Omental fat pad (tissue), 4 donors: ENCODE data around the gene SEMA5A. TPM values are rescaled to one million over a fixed set of nuclear protein-coding genes. Genes with fewer than 3 reads are reported as not detected.
A peak's percentile ranks its signal among the peaks of the same experiment; 100 is the strongest.

ENCODE experiments used
- ATAC-seq: fragments of 150-250 bp; one replicate; pipeline ENCODE4 v1.9.1; 2016; ENCODE audit warnings: mild to moderate bottlenecking, moderate library complexity; ENCODE audit not compliant: low FRiP score
- DNase-seq: peaks from one replicate; pipeline ENCODE4 v3.0.0-alpha.2; 2019; ENCODE audit warnings: low spot score
- total RNA-seq, 4 donors: library from RNA; depleted of rRNA; stranded (reverse); fragments of >200 nt; gene quantifications; one replicate each; pipeline ENCODE4 v1.1.0, GENCODE V29; 2016
- TF ChIP-seq, protein P1 (sequence below), 3 donors: fragments of 450-650 bp; IDR thresholded peaks; one replicate each; pipeline ENCODE4 v1.5.1; 2016 to 2017; ENCODE audit warnings: antibody characterized with exemption in 3 of 3, mild to moderate bottlenecking in 3 of 3, moderate library complexity in 2 of 3

The SEMA5A gene
- total RNA-seq, 4 donors from 2014 or later = 6.3 to 60.2 (median 22.1) TPM

DNA sequence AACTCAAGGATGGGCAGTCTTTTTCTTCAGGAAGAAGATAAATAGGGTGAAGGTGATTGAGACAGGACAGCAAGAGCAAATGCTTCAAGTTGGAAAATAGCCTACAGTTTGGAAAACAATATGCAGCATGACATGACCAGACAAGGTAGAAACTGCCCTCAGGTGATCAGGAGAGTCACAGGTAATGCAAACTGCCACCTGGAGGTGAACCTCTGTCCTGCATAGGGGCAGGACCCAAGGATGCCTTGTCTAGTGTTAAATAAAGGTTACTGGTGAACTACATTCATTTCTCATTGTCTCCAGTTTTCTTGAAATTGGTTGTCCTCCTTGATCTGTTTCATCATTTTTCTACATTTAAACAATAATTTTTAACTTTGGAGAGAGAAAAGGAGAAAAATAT, 232.1 kb downstream of the SEMA5A start:
- no peak for ATAC-seq
- TF ChIP-seq, protein P1, sequence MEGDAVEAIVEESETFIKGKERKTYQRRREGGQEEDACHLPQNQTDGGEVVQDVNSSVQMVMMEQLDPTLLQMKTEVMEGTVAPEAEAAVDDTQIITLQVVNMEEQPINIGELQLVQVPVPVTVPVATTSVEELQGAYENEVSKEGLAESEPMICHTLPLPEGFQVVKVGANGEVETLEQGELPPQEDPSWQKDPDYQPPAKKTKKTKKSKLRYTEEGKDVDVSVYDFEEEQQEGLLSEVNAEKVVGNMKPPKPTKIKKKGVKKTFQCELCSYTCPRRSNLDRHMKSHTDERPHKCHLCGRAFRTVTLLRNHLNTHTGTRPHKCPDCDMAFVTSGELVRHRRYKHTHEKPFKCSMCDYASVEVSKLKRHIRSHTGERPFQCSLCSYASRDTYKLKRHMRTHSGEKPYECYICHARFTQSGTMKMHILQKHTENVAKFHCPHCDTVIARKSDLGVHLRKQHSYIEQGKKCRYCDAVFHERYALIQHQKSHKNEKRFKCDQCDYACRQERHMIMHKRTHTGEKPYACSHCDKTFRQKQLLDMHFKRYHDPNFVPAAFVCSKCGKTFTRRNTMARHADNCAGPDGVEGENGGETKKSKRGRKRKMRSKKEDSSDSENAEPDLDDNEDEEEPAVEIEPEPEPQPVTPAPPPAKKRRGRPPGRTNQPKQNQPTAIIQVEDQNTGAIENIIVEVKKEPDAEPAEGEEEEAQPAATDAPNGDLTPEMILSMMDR (IDR thresholded peaks at IDR 0.05) = no peak
- no peak for DNase-seq

- TF ChIP-seq, protein P1 (IDR thresholded peaks at IDR 0.05) = no peak
- ATAC-seq = no peak
Measured at GRCh38 chr5:9307150-9307549, 238.7 kb downstream of the SEMA5A start.

DNA sequence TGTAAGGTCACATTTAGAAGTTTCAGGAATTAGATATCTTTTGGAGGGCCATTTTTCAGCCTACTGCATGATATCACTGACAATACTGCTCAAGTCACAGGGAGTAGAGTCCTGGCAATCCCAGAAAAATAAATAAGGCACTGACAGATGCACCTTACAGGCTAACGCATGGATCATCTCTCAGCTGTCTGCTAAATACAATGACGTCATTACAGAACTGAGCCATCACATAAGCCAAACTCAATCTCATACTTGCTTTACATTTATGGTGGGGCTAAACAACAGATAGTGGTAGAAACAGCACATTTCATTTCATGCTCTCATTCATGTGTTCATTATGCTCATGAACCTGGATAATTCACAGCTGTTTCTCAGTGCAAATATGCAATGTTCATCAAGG, 243.7 kb downstream of the SEMA5A start:
- TF ChIP-seq, protein P1 (IDR thresholded peaks at IDR 0.05) = no peak
- no peak for ATAC-seq
- no peak for DNase-seq

More at GRCh38 chr5:9307150-9307549, 238.7 kb downstream of the SEMA5A start:
- DNase-seq = no peak

DNA sequence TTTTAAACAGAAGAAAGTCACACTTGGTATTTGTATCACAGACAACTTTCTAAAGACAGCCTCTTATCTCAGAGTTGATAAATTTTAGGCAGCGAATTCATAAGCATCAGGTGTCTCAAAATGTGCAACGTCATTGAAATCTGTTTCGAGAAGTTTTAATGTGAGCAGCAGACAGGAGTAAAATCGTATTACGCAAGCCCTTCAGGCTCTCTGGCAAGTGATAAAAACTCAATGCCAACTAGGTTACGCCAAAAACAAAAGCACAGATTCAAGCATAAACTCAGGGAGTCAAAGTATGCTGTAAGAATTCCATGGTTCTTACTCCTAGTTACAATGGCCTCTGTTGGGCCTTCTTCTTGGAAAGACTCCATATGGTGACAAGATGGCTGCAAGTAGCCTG, 244.7 kb downstream of the SEMA5A start:
- TF ChIP-seq, protein P1 (IDR thresholded peaks at IDR 0.05) = no peak

DNA sequence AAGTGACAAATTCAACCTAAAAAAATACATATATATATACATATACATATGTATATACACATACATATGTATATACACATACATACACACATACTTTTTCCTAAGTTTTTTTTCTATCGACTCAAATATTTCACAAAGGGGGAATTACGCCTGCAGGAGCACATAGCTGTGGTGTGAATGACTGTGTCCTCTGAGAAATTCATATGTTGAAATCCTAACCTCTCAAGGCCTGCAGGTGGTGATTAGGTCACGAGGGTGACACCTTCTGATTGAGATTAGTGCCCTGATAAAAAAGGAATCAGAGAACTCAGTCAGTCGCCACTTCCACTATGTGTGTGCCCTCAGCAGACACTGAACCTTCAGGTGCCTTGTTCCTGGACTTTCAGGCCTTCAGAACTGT, 248.7 kb downstream of the SEMA5A start:
- TF ChIP-seq, protein P1 (IDR thresholded peaks at IDR 0.05) = no peak
- ATAC-seq (no peak), DNase-seq (no peak)

More for the DNA sequence above, 244.7 kb downstream of the SEMA5A start:
- ATAC-seq (peak; percentile 75), DNase-seq (no peak)

DNA sequence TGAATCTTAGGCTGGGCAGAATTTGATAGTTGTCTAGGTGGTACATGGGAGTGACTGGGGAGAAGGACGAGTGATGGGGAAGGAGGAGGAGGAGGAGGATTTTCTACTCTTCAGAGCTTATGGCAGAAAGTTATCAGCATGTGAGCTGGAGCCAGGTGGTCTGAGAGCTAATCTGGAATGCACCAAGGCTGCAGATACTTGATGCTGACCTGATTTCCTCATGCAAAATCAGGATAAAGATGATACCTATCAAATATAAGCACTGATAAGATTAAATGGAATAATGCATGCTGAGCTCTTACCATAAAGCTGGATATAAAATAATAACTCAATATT, 250.4 kb downstream of the SEMA5A start:
- ATAC-seq (no peak), DNase-seq (no peak)
- TF ChIP-seq, protein P1 (IDR thresholded peaks at IDR 0.05) = no peak

- DNase-seq (no peak), ATAC-seq (no peak)
- TF ChIP-seq, protein P1 (IDR thresholded peaks at IDR 0.05) = no peak
Measured at GRCh38 chr5:9294793-9295465, 250.9 kb downstream of the SEMA5A start.
